Dermis blood vessel endothelial cell (primary cell): ENCODE measurements around the gene LRP5. TPM values are rescaled to one million over a fixed set of nuclear protein-coding genes. Genes with fewer than 3 reads are reported as not detected.

Experiments
- DNase-seq: peaks from one replicate; pipeline ENCODE4 v3.0.0; 2010
- total RNA-seq: library from RNA; depleted of rRNA; stranded (reverse); fragments of >200 nt; gene quantifications from 2 replicates; pipeline ENCODE4 v1.2.3, GENCODE V29; 2014

LRP5 gene
- total RNA-seq, 1 donor from 2014 or later, result 87.3 TPM

DNA sequence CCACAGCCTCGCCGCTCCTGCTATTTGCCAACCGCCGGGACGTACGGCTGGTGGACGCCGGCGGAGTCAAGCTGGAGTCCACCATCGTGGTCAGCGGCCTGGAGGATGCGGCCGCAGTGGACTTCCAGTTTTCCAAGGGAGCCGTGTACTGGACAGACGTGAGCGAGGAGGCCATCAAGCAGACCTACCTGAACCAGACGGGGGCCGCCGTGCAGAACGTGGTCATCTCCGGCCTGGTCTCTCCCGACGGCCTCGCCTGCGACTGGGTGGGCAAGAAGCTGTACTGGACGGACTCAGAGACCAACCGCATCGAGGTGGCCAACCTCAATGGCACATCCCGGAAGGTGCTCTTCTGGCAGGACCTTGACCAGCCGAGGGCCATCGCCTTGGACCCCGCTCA is 35.5 kb downstream of the LRP5 start:
- no peak for DNase-seq

DNA sequence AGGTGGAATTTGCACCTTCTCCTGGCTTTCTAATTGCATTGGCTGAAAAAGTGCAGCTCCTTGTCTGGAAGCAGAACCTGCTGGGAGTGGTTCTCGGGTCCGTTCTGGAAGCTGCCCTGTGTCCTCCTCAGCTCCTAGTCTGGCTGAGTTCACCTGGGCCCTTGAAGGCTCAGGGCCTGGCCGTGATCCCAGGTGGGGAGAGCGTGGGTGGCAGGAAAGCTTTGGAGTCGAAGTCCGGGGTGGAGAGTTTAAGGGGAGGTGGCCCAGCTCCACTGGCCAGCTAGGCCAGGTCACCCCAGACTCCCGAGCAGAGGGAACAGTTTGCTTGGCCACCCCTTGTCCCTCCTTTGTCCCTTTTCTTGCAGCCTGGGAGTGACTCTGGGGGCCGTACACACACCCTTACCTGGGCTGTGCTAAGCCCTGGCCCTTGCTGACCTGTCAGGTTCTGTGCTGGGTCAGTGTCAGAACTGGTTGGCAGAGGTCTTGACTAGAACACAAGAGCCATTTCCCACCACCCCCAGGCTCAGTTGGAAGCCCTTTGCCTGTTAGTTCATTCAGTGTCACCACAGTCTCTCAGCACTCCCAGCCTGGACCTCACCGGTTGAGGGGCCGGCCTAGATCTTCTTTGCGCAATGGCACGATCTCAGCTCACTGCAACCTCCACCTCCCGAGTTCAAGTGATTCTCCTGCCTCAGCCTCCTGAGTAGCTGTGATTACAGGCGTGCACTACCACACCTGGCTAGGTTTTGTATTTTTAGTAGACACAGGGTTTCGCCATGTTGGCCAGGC is 37.3 kb downstream of the LRP5 start:
- DNase-seq, result no peak

DNA sequence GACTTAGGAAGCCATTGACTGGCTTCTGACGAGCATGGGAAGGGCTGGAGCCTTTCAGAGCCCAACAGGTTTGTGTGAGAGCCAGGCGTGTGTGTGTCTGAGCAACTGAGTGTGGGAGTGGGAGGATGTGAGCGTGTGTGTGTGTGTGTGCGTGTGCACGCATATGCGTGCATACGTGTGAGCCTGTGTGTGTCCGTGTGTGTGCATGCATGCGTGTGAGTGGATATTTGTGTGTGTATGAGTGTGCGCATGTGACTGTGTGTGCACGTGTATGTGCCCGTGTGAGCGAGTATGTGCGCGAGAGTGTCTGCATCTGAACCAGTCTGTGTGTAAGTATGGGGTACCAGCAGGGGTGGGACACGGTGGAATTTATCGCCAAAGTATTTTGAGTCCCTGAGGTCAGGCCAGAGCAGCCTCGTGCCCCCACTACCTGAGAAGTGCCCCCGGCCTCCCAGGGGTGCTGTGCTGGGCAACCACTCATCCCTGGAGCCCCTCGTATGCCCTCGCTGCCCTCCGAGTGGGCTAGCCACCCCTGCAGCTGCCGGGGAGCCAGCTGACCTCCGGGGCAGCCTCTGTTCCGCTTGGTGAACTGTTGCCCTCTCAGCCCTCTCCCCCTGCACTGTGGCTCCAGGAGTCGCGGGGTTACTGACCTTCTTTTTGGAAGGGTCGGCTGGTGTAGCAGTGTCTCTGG is 38.5 kb downstream of the LRP5 start:
- DNase-seq, result no peak

DNA sequence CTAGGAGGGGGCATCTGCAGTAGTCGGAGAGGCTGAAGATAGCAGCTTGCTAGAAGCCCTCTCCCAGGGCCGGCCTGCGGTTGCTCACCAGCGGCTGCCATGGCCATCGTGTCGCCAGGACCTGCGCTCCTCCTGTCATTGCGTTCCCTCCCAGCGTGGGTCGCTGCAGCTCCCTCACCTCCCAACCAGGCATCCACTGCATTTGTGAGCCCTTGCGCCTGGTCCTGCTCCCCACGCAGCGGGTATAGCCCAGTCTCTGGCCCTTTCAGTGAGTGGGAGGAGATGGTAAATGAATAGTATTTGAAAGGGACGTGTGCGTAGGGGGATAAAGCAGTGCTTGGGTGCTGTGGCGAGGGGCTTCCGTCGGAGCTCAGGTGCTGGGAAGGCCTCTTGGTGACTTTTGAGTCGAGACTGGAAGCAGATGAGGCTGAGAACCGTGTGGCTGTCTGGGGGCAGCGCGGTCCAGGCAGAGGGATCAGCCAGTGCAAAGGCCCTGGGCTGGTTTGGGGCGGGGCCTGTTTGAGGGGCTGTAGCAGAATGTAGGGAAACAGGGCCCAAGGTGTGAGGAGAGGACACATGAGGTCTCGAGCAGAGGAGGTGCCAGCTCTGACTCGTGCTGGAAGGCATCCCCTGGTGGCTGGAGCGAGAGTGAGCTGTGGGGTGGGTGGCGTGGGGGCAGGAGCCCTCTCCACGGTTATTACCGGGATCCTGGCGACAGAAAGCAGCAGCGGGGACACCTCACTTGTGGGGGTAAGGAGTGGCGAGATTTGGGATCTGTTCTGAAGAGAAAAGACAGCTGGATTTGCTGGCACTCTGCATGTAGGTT is 39.3 kb downstream of the LRP5 start:
- DNase-seq, result no peak

DNA sequence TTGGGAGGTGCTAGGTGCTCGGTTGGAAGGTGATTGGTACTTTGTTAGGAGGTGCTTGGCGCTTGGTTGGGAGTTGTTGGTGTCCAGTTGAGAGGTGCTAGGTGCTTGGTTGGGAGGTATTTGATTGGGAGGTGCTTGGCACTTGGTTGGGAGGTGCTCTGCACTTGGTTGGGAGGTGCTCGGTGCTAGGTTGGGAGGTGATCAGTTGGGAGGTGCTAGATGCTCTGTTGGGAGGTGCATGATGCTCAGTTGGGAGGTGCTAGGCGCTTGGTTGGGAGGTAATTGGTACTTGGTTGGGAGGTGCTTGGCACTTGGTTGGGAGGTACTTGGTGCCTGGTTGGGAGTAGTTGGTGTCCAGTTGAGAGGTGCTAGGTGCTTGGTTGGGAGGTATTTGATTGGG is 40.2 kb downstream of the LRP5 start:
- DNase-seq, result no peak

DNA sequence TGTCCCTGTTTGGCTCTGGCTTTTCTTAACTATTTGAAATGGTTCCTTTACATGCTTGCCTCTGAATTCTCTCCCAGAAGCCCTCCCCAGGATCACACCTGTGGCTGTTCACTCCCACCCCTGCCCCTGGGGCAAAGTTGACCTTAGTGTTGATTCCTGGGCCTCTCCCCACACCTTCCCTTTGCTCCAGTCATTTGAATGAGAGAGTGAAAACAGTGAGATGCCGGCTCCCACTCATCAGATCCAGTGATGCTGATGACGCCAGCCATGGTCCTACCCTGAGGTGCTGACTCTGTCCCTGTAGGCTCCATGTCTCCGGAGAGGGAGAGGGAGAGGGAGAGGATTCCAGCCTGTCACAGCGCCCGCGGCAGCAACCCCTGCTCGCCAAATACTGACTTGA is 40.7 kb downstream of the LRP5 start:
- DNase-seq, result no peak

DNA sequence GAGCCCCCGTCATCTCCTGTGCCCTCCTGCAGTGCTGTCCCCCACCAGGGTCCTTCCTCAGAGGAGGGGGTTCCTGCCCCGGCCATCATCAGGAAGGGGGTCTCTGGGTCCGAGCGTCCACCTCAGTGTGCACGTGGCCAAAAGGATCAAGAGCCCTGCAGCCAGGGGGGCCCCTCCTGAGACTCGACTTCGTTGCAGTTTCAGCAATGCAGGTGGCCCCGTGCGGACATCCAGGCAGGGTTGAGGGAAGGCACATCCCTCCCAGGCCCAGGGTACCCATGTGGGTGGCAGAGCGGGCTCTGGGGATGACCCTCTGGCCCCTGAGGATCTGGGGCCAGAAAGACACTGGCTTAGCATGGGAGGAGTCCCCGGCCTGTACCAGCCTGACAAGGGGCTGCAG is 41.3 kb downstream of the LRP5 start:
- DNase-seq, result no peak

DNA sequence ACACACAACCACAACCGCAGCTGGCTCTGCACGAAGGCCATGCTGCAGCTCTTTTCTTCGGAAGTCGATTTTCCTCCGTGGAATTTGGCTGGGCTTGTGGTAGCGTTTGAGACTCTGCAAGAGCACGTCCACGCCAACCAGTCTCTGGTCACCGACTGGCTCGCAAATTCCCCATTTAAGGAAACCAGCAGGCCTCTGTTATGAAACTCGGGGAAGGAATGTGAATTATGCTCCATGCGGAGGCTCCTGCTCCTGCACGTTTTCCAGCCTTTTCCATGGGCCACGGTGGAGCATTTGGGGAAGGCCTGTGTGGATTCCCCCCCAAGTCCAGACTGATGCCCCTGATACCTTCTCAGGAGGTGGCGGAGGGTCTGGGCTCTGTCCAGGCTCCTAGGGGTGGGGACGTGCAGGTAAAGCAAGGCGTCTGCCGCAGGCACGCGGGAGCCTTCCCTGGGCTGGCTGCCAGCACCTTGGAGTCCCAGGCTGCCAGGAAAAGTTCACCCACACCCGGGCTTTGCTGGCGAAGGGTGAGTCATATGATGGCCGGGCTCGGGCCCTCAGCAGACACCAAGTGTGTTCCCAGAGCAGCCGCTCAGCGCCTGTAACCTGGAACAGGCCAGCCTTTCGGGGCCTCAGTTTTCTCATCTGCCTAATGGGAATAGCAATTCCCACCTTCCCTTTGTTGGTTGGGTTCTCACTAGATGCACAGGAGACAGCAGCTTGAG is 41.9 kb downstream of the LRP5 start:
- peak; percentile 86 for DNase-seq

DNA sequence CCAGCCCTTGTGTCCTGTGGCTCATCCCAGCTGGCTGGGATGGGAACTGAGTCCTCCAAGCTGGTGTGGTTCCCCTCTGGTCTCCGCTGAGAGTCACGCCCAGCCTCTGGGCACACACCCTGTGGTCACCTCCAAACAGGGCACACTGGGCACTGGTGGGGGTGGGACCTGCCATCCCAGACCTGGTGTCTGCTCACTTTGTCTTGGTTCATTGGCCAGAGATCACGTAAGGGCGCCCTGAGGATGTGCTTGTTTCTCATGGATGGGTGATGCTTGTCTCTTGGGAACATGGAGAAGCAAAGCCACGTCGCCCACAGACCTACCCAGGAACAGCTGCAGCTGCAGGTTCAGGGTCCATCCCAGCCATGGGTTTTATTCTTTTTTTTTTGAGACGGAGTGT is 43.1 kb downstream of the LRP5 start:
- DNase-seq, result no peak

DNA sequence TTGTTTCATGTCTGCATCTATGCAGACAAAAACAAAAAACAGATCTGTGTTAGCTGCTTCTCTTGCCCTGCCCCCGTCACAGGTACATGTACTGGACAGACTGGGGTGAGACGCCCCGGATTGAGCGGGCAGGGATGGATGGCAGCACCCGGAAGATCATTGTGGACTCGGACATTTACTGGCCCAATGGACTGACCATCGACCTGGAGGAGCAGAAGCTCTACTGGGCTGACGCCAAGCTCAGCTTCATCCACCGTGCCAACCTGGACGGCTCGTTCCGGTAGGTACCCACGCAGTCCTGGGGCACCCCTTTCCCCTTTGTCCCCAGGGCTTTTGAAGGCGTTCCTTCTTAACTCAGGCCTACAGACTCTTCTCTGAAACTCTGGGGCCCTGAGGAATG is 45.2 kb downstream of the LRP5 start:
- DNase-seq, result no peak

DNA sequence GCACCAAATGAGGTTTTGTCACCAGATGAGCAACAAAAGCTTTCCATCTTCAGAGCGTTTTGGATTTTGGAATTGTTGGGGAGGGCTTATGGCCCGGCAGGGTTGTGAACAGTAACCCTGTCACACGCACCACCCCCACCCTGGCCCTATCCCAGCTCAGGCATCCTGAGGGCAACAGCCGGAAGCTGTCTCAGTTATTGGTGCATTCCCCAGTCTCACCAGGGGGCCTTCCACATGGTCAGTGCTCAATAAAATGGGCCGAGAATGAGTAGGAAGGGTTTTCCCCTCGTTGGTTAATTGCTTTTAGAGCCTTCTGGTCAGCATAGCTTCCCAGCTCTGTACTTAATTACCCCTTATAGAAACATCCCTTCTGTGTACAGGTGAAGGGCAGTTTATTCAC is 46.0 kb downstream of the LRP5 start:
- DNase-seq, result peak; percentile 47

DNA sequence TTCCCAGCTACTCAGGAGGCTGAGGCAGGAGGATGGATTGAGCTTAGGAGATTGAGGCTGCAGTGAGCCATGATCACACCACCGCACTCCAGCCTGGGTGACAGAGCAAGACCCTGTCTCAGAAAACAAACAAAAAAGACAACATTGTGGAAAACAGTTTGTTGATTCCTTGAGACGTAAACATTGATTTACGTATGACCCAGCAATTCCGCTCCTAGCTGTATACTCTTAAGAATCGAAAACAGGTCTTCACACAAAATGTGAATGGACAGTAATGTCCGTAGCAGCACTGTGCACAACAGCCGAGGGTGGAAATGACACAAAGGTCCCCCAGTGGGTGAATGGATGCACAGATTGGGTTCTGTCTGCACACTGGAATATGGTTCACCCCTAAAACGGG is 49.3 kb downstream of the LRP5 start:
- DNase-seq, result no peak

DNA sequence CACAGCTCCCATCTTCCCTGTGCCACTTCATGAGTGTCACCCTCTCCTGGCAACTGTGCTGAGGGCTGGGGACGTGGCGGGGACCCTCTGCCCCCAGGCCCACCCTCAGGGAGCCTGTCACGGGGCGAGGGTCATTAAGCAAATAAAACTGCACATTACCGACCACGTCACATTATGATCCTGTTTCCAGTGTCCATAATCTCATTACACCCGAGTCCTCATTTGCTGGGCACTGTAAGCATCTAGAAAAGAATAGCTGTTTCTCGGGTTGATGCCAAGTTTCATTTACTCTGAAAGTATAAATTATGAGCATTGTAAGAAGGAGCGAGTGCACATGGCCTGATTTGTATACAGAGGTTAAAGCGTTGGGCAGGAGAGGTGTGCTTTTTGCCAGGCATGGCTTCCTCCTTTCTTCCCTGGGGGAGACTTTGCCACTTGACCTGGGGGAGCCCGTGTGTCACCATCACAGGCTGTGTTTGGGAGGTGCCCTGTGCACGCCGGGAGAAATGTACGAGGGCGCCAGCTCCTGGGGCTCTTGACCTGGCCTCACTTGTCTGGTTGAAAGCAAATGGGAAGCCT is 50.5 kb downstream of the LRP5 start:
- DNase-seq, result no peak

DNA sequence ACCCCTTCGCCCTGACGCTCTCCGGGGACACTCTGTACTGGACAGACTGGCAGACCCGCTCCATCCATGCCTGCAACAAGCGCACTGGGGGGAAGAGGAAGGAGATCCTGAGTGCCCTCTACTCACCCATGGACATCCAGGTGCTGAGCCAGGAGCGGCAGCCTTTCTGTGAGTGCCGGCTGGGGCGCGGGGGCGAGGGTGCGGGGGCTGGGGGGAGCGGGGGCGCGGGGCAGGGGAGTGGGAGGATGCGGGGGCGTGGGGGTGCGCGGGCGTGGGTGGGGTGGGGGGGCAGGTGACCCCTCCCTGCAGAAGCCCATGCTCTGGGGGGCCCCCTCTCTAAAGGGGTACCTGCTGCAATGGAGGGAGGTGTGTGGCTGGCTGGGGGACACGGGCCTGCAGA is 51.4 kb downstream of the LRP5 start:
- no peak for DNase-seq

DNA sequence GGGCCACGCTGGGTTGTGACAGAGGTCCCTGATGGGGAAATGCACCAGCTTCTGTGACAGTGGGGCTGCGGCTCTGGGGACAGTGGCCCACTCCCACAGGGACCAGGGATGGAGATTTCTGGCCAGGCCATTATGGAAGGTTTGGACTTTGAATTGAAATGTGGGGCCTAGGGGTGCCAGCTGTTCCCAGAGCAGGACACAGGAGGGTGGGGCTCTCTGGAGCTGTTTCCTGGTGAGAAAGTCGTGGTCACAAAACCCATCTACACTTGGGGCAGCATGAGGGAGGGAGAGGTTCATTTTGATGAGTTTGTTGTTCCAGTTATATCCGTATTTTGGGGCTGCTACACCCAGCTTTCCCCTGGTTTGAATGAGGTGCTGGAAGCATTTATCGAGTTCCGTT is 52.2 kb downstream of the LRP5 start:
- no peak for DNase-seq

DNA sequence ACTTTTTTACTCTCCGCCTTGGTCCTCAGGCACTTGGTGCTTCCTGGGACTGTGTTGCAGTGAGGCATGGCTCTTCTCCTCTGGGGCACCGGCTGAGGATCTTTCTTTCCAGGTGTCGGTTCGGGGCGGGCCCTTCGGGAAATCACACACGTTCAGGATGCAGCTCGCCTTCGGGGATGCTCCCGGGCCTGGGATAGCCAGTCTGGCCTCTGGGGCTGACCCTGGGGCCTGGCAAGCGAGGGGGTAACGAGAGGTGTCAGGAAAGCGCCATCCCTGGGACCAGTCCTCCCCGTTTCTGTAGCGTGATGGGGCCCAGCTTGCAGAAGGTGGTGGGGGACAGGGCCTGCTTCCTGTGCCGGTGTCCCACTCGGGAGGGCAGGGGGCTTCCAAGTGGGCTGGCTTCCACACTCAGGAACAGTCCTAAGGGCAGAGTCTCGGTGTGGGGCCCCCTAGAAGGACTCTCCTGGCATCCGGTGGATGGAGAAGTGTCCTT is 53.6 kb downstream of the LRP5 start:
- DNase-seq, result no peak

DNA sequence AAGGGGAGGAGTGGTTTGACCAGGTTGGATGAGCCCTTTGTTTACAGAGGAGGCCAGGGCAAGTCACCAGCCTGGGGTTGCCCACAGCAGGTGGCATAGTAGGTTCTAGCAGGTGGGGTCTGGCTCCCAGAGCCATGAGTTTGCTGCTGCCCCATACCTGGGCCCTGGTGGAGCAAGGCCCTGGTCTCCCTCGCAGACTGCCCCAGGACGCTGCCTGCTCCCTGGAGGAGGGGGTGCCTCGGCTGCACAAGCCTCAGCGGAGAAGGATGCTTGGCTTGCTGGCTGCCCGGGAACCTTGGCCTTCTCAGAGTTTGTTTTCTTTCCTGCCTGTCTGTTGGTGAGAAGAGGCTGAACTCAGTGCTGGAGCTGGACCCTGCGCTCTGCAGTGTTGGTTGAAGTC is 54.9 kb downstream of the LRP5 start:
- no peak for DNase-seq

DNA sequence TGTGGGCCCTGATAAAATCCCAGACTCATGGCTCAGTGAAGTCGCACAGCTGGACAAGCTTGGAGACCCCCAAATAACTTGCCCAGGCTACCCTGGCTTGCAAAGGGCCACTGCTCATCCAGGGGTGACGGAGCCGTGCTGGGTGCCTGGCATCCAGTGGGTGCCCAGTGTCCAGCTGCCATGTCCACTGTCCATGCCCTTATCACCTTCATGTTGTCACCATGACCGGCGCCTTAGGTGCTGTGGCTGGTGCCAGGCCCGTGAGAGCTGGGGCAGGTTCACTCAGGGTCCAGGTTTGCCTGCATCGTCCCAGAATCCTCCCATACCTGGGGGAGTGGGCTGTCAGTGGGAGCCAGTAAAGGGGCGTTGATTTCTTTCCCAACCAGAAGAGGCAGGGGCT is 57.4 kb downstream of the LRP5 start:
- DNase-seq, result no peak

DNA sequence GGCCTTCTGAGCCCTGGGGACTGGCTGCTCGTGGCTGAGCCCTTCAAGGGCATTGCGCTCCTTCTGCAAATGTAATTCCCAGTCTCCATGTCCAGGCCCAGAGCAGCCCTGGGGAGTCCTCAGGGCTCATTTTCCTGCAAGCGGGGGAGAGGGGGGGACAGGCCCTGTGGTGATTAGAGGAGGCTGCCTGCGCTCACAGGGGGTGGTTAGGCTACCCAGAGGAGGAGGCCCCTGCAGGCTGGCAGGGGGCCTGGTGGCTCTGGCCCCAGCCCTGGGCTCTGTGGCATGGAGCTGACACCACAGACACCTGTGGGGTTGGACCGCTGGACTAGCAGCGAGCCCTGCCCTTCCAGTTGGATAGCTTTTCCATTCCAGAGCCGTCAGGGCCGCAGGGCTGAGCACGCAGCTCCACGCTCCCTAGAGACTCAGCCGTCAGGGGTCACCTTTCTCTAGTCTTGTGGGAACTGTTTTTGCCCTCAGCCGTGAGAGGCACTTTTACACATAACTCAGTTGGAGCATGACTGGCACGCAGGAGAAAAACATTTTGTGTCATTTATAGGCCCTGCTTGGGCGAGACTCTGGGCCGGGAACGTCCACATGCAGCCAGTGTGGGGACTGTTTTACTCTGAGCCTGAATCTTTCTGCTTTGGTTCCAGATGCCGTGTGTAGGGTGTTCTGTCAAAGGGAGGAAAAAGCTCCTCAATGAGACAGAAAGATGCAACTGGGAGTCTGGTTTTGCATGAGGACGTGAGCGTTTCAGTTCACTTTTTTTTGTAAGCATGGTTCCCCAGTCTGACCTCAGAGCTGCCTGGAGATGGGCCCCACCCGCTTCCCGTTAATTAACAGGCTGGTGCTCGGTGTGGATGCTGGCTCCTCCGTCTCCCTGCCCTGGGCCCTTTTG is 58.1 kb downstream of the LRP5 start:
- no peak for DNase-seq

DNA sequence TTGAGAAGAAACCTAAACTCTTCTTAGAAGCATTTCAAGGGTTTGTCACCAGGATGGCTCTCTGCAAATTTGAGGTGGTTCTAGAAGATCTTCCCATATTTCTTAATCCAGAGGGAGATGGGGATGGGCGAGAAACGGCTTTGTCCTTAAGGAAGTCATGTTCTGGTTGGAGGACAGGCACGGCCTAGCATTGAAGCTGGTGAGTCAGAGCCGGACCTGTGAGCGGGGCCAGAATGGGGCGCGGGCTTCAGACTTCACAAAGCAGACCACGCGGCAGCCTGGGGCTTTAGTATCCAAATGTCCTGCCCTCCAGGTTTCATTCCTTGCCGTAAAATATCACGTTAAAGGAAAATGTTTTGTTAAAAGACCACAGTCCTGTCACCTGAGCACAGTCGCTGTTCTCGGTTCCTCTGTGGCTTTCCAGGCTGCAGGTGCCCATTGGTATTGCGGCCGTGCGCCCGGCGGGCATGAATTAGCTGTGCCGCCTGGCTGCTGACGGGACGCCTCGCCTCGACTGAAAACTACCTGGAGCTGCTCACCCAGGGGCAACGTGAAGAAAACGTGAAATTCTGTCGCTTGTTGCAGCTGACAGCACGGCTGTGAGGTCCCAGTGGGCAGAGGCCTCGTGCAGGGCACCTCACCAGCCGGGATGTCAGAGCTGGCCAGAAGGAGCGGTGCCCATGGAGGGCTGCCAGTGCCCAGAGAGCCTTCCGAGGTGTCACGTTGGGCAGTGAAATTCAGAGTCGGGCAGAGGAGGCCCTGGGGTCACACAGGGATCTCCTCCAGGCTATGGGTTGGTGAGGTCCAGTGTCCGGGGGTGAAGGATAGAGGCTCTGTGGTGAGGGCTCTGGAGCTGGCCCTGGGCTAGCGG is 59.0 kb downstream of the LRP5 start:
- DNase-seq, result no peak
